Trophoblast cell (in vitro differentiated cells and primary cell): Measurements from ENCODE around the gene KCNJ8. TPM values are rescaled to one million over a fixed set of nuclear protein-coding genes. Genes with fewer than 3 reads are reported as not detected.

ENCODE experiments used
- DNase-seq, 2 donors: peaks; one replicate each; pipeline ENCODE4 v3.0.0-alpha.2; 2016
- H2AFZ ChIP-seq: 2 replicates; pipeline ENCODE4 v1.6.1; 2013; ENCODE audit warnings: low read length, moderate library complexity, mild to moderate bottlenecking; ENCODE audit not compliant: insufficient read depth, poor library complexity
- H2AK5ac ChIP-seq: 2 replicates; pipeline ENCODE4 v1.6.1; 2013; ENCODE audit warnings: mild to moderate bottlenecking, low read length
- H2BK120ac ChIP-seq: 2 replicates; pipeline ENCODE4 v1.6.1; 2013; ENCODE audit warnings: low read length, mild to moderate bottlenecking, moderate library complexity; ENCODE audit not compliant: insufficient read depth, poor library complexity
- H2BK12ac ChIP-seq: 2 replicates; pipeline ENCODE4 v1.6.1; 2013; ENCODE audit warnings: mild to moderate bottlenecking, low read length, moderate library complexity
- H2BK5ac ChIP-seq: 2 replicates; pipeline ENCODE4 v1.6.1; 2013; ENCODE audit warnings: low read length, low read depth, moderate library complexity, mild to moderate bottlenecking; ENCODE audit not compliant: poor library complexity
- H3K14ac ChIP-seq: 2 replicates; pipeline ENCODE4 v1.6.1; 2013; ENCODE audit warnings: mild to moderate bottlenecking, low read length
- H3K18ac ChIP-seq: 2 replicates; pipeline ENCODE4 v1.6.1; 2013; ENCODE audit warnings: mild to moderate bottlenecking, low read length
- H3K23ac ChIP-seq: 2 replicates; pipeline ENCODE4 v1.6.1; 2013; ENCODE audit warnings: low read length
- H3K27ac ChIP-seq: 2 replicates; pipeline ENCODE4 v1.5.1; 2013; ENCODE audit warnings: low read depth, mild to moderate bottlenecking, inconsistent platforms, low read length, moderate library complexity
- H3K27me3 ChIP-seq: 2 replicates; pipeline ENCODE4 v1.6.1; 2013; ENCODE audit warnings: inconsistent platforms, mild to moderate bottlenecking, low read length, moderate library complexity; ENCODE audit not compliant: insufficient read depth
- H3K36me3 ChIP-seq, 2 experiments: 1 replicate in 1 of 2; 2 replicates in 1 of 2; pipeline ENCODE4 v1.6.1; 2013; ENCODE audit warnings: low read length in 2 of 2, mild to moderate bottlenecking in 2 of 2, moderate library complexity in 1 of 2; ENCODE audit not compliant: insufficient read depth in 2 of 2, control insufficient read depth in 1 of 2
- H3K4ac ChIP-seq: 2 replicates; pipeline ENCODE4 v1.6.1; 2013; ENCODE audit warnings: low read depth, mild to moderate bottlenecking, low read length, moderate library complexity
- H3K4me1 ChIP-seq, 2 experiments: 1 replicate in 1 of 2; 2 replicates in 1 of 2; pipeline ENCODE4 v1.6.1; 2013; ENCODE audit warnings: low read length in 2 of 2, mild to moderate bottlenecking in 2 of 2, moderate library complexity in 1 of 2; ENCODE audit not compliant: insufficient read depth in 2 of 2, control insufficient read depth in 1 of 2
- H3K4me2 ChIP-seq: 2 replicates; pipeline ENCODE4 v1.6.1; 2013; ENCODE audit warnings: inconsistent platforms, mild to moderate bottlenecking, low read length, moderate library complexity
- H3K4me3 ChIP-seq: 2 replicates; pipeline ENCODE4 v1.5.1; 2013; ENCODE audit warnings: mild to moderate bottlenecking, low read depth, low read length, inconsistent platforms
- H3K79me1 ChIP-seq: one replicate; pipeline ENCODE4 v1.6.1; 2013; ENCODE audit warnings: low read length
- H3K79me2 ChIP-seq: 2 replicates; pipeline ENCODE4 v1.6.1; 2013; ENCODE audit warnings: low read length, mild to moderate bottlenecking; ENCODE audit not compliant: control insufficient read depth, insufficient read depth, poor library complexity
- H3K9ac ChIP-seq: 2 replicates; pipeline ENCODE4 v1.6.1; 2013; ENCODE audit warnings: mild to moderate bottlenecking, low read length
- H3K9me3 ChIP-seq: 2 replicates; pipeline ENCODE4 v1.6.1; 2013; ENCODE audit warnings: low read depth, mild to moderate bottlenecking, control low read depth, inconsistent platforms, low read length; ENCODE audit not compliant: insufficient read depth
- H4K12ac ChIP-seq: 2 replicates; pipeline ENCODE4 v1.6.1; 2013; ENCODE audit warnings: low read depth, mild to moderate bottlenecking, low read length, moderate library complexity
- H4K8ac ChIP-seq: 2 replicates; pipeline ENCODE4 v1.6.1; 2013; ENCODE audit warnings: low read depth, mild to moderate bottlenecking, low read length, moderate library complexity
- H4K91ac ChIP-seq: one replicate; pipeline ENCODE4 v1.6.1; 2013; ENCODE audit warnings: low read depth, mild to moderate bottlenecking, low read length, moderate library complexity
- WGBS: extraction: QIAGEN DNeasy Blood & Tissue Kit; methylation state at CpG from one replicate; pipeline ENCODE4 v1.1.7; 2013; ENCODE audit warnings: missing lambda C conversion rate; ENCODE audit not compliant: insufficient read length, insufficient coverage; ENCODE audit errors: extremely low coverage; 5-methylcytosine and 5-hydroxymethylcytosine counted together
- polyA plus RNA-seq: library from polyadenylated mRNA; stranded (reverse); fragments of 200-250 nt; gene quantifications from 2 replicates; pipeline ENCODE4 v1.2.3, GENCODE V29; 2013

Gene KCNJ8
- 0.33 and 0.39 TPM in 2 replicates for polyA plus RNA-seq

- H3K36me3 ChIP-seq = no peaks in the 10 kb centered on the region
Measured at GRCh38 chr12:21774358-21775132, at the start of gene KCNJ8. KCNJ8 (minus strand) TSS chr12:21774706; CDS start chr12:21773616, 1,090 bp downstream.

GRCh38 chr12:21823581-21823980 is 49.1 kb upstream of the KCNJ8 start:
- WGBS = no CpG with 5 or more reads among the region's 8 CpGs
- Histone ChIP-seq H3K4ac (no peak overlapping the region), H2BK120ac (no peak overlapping the region)

More at GRCh38 chr12:21774358-21775132, at the start of gene KCNJ8:
- Histone ChIP-seq H3K4ac (no peak within 1 kb of the TSS), H3K4me1 (no peaks in the 10 kb centered on the region), H2BK120ac (no peak within 1 kb of the TSS), H4K8ac (no peak within 1 kb of the TSS), H3K9ac (no peak within 1 kb of the TSS), H2BK5ac (no peak within 1 kb of the TSS), H3K23ac (no peak within 1 kb of the TSS), H3K27me3 (no peaks in the 10 kb centered on the region), H3K79me2 (no peaks in the 10 kb centered on the region), H3K18ac (no peak within 1 kb of the TSS), H4K91ac (no peak within 1 kb of the TSS), H4K12ac (no peak within 1 kb of the TSS), H3K4me2 (peak within 1 kb of the TSS; percentile 98), H3K79me1 (no peaks in the 10 kb centered on the region), H2BK12ac (no peak within 1 kb of the TSS), H3K9me3 (no peaks in the 10 kb centered on the region), H3K14ac (no peak within 1 kb of the TSS), H2AK5ac (no peak within 1 kb of the TSS), H3K27ac (no peak within 1 kb of the TSS), H3K4me3 (peak within 1 kb of the TSS; percentile 66), H2AFZ (no peak within 1 kb of the TSS)
- no CpG with 5 or more reads among the region's 49 CpGs for WGBS
- DNase-seq = no peak

DNA sequence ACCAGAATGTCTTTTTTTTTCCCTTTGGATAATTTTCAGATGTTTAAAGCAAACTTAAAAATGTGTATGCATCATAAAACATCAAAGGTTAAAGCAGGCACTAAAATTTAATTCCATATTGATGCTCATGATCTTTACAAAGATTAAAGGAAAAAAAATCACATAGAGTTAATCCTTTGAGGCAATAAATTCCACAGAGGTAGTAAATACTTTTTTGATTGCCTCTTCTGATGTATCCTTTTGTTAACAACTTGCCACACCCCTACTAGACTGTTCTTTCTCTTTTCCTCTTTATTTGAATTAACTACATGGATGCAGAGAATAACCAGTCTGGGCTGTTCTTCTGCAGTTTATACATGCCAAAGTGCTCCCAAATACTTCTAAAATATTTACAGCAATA is 45.2 kb upstream of the KCNJ8 start:
- Histone ChIP-seq H2BK5ac (no peak overlapping the region), H2BK120ac (no peak overlapping the region), H3K14ac (no peak overlapping the region), H3K79me2 (no peaks in the 10 kb centered on the region), H3K4ac (no peak overlapping the region), H4K91ac (no peak overlapping the region), H3K9ac (no peak overlapping the region), H3K4me2 (no peak overlapping the region), H3K18ac (no peak overlapping the region), H3K23ac (no peak overlapping the region), H3K4me3 (no peak overlapping the region), H3K9me3 (no peaks in the 10 kb centered on the region), H2AK5ac (no peak overlapping the region), H2BK12ac (no peak overlapping the region), H3K79me1 (no peaks in the 10 kb centered on the region), H3K27me3 (no peaks in the 10 kb centered on the region), H3K4me1 (no peaks in the 10 kb centered on the region), H4K12ac (no peak overlapping the region), H3K36me3 (no peaks in the 10 kb centered on the region), H2AFZ (no peak overlapping the region), H4K8ac (no peak overlapping the region), H3K27ac (no peak overlapping the region)
- no peak for DNase-seq

More at GRCh38 chr12:21823581-21823980, 49.1 kb upstream of the KCNJ8 start:
- H3K79me2 ChIP-seq = no peaks in the 10 kb centered on the region
- H4K12ac ChIP-seq = no peak overlapping the region
- H3K14ac ChIP-seq = no peak overlapping the region
- no peak overlapping the region for H3K23ac ChIP-seq
- no peak overlapping the region for H2BK5ac ChIP-seq
- H3K4me3 ChIP-seq = no peak overlapping the region
- H2BK12ac ChIP-seq = no peak overlapping the region
- no peaks in the 10 kb centered on the region for H3K27me3 ChIP-seq
- no peak overlapping the region for H4K91ac ChIP-seq
- no peak overlapping the region for H3K27ac ChIP-seq
- no peak for DNase-seq
- H3K9ac ChIP-seq = no peak overlapping the region
- H3K4me2 ChIP-seq = no peak overlapping the region
- no peaks in the 10 kb centered on the region for H3K79me1 ChIP-seq
- no peak overlapping the region for H2AK5ac ChIP-seq
- H3K4me1 ChIP-seq = no peaks in the 10 kb centered on the region
- no peaks in the 10 kb centered on the region for H3K36me3 ChIP-seq
- H3K9me3 ChIP-seq = no peaks in the 10 kb centered on the region
- no peak overlapping the region for H3K18ac ChIP-seq
- no peak overlapping the region for H4K8ac ChIP-seq
- no peak overlapping the region for H2AFZ ChIP-seq

DNA sequence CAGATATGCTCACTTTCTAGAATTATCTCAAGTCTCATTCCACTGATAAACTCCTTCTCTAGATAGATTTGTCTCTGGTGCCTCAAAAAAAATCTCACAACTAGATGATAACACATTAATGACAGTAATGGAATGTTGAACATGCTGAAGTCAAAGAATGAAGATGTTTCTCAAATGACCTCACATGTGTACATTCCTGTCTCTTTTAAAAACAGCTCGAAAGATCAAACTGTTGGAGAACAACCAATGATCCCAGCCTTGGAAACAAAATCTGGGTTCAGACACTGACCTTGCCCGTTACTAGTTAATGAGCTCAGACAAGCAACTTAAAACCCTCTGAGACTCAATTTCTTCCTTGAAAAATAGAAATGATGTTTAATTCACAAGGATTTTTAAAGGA is 44.7 kb upstream of the KCNJ8 start:
- DNase-seq = peak; percentile 17 to 91
- H2BK12ac ChIP-seq = no peak overlapping the region
- no peak overlapping the region for H3K27ac ChIP-seq
- H3K9ac ChIP-seq = no peak overlapping the region
- no peak overlapping the region for H4K12ac ChIP-seq
- no peak overlapping the region for H3K4ac ChIP-seq
- H3K79me1 ChIP-seq = no peaks in the 10 kb centered on the region
- WGBS = no CpG with 5 or more reads among the region's 2 CpGs
- H3K14ac ChIP-seq = no peak overlapping the region
- H4K8ac ChIP-seq = no peak overlapping the region
- no peak overlapping the region for H3K4me3 ChIP-seq
- H3K4me2 ChIP-seq = no peak overlapping the region
- H3K18ac ChIP-seq = no peak overlapping the region
- no peak overlapping the region for H2AK5ac ChIP-seq
- no peak overlapping the region for H3K23ac ChIP-seq
- no peak overlapping the region for H4K91ac ChIP-seq
- H3K4me1 ChIP-seq = no peaks in the 10 kb centered on the region
- no peaks in the 10 kb centered on the region for H3K36me3 ChIP-seq
- no peak overlapping the region for H2BK5ac ChIP-seq
- H3K79me2 ChIP-seq = no peaks in the 10 kb centered on the region
- H2BK120ac ChIP-seq = no peak overlapping the region
- H3K9me3 ChIP-seq = no peaks in the 10 kb centered on the region
- H3K27me3 ChIP-seq = no peaks in the 10 kb centered on the region
- H2AFZ ChIP-seq = no peak overlapping the region
